Stimulated activated CD4-positive, alpha-beta T cell treated with anti-CD3 and anti-CD28 coated beads, Interleukin-1b, Interleukin-23, amount 100 ng/mL, for 48 hours (primary cell): ENCODE results near the gene NUDT19.
"Not testable (repeated sequence)": the region's sequence is repeated elsewhere in the genome, so short reads cannot be mapped to it uniquely, and the experiment has no call there.

Experiments
- DNase-seq: peaks from one replicate; pipeline ENCODE4 v3.0.0-alpha.2; 2020

The NUDT19 gene

DNA sequence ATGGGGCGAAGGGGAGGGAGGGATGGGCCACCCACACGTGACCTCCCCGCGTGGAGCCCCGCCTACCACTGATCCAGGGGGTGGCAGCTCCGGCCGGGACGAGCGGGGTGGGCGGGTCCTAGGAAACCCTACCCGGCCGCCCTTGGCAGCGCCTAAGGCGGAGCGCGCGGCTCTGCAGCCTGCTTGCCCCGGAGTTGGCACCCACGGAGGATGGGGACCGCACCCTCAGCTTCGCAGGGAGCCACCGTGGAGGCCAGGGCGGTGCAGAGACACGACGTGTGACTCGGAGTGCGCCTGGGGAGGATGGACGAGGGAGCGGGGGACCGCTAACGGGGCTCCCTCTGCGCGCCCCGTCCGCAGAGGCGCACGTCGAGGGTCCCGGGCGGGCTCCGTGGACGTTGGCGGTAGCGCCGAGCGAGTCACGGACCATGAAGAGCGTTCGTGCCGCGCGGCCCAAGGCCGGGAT is 15.9 kb upstream of the NUDT19 start, which contains the start of gene RGS9BP:
RGS9BP (plus strand) TSS at position 129 of the 466 bp plus-strand sequence. CDS start 416 bp downstream, outside the sequence.
- peak; percentile 61 for DNase-seq

- DNase-seq = no peak
Measured at GRCh38 chr19:32676186-32676894, 15.3 kb upstream of the NUDT19 start.

GRCh38 chr19:32676895-32677359 is 14.7 kb upstream of the NUDT19 start:
- DNase-seq = no peak

DNA sequence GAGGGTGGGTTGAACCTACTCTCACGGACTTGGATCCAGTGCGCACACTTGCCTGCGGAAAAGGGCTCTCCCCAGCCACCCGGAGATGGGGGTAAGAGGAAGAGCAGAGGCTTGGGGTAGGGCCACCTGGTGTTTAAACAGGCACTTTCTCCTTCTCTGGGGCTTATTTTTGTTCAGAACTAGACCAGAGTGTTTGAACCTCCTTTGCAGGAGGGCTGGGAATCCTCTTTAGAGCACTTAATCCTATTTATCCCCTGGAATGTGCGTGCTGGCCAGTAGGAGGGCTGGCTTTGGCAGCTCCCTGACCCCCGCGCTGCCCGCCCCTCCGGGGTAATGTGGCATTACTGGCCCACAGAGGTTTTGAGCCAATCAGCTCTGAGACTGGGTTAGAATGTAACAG is 14.0 kb upstream of the NUDT19 start:
- no peak for DNase-seq

- no peak for DNase-seq
Measured at GRCh38 chr19:32680986-32681385, 10.6 kb upstream of the NUDT19 start.

GRCh38 chr19:32682317-32682716 is 9.3 kb upstream of the NUDT19 start:
- no peak for DNase-seq

- no peak for DNase-seq
Measured at GRCh38 chr19:32686847-32687475, 4.7 kb upstream of the NUDT19 start.

DNA sequence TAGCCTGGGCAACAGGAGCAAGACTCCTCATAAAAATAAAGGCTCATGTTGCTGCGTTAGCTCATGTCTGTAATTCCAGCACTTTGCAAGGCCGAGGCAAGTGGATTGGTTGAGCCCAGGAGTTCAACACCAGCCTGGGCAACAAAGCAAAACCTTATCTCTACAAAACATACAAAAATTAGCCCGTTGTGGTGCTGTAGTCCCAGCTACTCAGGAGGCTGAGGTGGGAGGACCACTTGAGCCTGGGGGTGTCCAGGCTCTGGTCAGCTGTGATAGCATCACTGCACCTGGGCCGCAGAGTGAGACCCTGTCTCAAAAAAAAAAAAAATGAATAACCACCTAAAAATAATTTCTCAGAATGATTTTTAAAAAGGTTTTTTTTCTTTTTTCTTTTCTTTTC is 3.9 kb upstream of the NUDT19 start:
- DNase-seq = no peak

DNA sequence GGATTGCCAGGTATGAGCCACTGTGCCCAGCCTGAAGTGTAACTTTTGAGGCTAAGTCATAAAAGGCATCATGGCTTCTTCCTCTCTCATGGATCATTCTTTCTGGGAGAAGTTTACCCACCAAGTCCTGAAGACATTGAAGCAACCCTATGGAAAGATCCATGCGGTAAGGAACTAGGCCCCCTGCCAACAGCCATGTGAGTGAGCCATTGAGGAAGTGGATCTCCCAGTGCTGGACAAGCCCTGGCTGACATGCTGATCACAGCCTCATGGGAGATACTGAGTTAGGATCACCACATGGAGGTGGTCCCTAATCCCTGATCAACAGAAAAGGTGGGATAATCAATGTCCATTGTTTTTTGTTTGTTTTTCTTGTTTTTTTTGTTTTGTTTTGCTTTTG is 3.3 kb upstream of the NUDT19 start:
- no peak for DNase-seq

- DNase-seq = peak; percentile 52
Measured at GRCh38 chr19:32691952-32692726, 518 bp downstream of the NUDT19 start.

GRCh38 chr19:32692727-32693061 is 1.1 kb downstream of the NUDT19 start:
- no peak for DNase-seq

DNA sequence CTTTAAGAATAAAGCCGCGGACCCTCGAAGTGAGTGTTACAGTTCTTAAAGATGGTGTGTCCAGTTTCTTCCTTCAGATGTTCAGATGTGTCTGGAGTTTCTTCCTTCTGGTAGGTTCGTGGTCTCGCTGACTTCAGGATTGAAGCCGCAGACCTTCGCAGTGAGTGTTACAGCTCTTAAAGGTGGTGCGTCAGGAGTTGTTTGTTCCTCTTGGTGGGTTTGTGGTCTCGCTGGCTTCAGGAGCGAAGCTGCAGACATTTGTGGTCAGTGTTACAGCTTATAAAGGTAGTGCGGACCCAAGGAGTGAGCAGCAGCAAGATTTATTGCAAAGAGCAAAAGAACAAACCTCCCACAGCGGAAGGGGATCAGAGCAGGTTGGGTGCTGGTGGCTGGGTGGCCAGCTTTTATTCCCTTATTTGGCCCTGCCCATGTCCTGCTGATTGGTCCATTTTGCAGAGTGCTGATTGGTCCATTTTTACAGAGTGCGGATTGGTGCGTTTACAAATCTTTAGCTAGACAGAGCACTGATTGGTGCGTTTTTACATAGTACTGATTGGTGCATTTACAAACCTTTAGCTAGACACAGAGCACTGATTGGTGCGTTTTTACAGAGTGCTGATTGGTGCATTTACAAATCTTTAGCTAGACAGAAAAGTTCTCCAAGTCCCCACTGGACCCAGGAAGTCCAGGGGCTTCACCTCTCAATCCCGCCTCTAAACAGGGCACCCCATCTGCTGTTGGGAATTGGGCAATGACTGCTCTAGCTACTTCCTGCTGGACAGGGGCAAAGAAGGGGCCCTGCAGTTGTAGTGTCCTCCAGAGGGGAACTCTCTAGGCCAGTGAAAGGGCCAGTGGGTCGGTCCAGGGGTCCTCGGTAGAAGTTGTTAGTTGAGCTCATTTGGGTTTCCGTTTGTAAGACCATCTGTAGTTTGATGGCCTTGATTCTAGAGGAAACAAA is 1.8 kb downstream of the NUDT19 start:
- peak; percentile 69 for DNase-seq

DNA sequence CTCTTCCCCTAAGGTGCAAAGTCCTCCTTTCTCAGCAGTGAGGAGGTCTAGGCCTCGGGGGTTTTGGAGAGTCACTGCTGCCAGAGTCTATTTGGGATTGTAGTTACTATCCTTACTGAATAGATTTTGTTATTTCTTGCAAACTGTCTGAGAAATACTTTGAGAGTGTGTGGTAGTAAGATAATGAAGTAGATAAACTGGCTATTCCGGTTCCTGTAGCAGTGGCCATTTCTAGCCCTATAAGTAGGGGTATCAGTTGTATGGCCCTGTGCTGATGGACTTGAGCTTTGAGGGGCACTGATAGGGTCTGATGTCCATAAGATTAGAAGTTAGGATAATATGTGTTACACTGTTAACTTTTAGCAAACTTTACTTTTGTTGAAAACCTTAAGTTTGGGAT is 2.7 kb downstream of the NUDT19 start:
- DNase-seq = not testable (repeated sequence)

- not testable (repeated sequence) for DNase-seq
Measured at GRCh38 chr19:32694851-32695250, 3.2 kb downstream of the NUDT19 start.

- not testable (repeated sequence) for DNase-seq
Measured at GRCh38 chr19:32695506-32695905, 3.9 kb downstream of the NUDT19 start.

- DNase-seq = not testable (repeated sequence)
Measured at GRCh38 chr19:32696771-32697170, 5.2 kb downstream of the NUDT19 start.

GRCh38 chr19:32700129-32700528 is 8.5 kb downstream of the NUDT19 start:
- not testable (repeated sequence) for DNase-seq

GRCh38 chr19:32702010-32702409 is 10.4 kb downstream of the NUDT19 start:
- DNase-seq = no peak

GRCh38 chr19:32704006-32704405 is 12.4 kb downstream of the NUDT19 start:
- DNase-seq = not testable (repeated sequence)

DNA sequence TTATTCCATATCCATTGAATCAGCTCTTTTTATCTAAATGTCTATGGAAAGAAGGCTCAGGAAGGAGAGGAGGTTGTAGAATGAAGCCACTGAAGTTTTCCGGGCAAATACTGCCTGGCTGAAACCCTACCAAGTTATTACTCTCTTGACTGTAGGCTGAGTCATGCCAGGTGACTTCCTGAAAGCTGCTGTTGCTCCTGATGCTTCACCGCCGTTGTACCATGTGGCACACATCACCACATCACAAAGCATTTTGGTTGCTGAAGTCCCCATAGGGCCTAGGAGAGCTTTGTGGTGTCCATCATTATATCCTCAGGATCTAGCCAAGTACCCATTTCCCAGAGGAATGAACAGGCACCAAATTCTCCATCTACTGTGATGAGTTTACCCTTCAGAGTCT is 16.8 kb downstream of the NUDT19 start:
- peak; percentile 46 for DNase-seq

GRCh38 chr19:32709032-32709431 is 17.4 kb downstream of the NUDT19 start:
- DNase-seq = no peak

GRCh38 chr19:32711747-32712146 is 20.1 kb downstream of the NUDT19 start:
- no peak for DNase-seq
